HepG2 (cell line): Measurements from ENCODE around the gene VWA3A. TPM values are rescaled to one million over a fixed set of nuclear protein-coding genes. Genes with fewer than 3 reads are reported as not detected.

Experiments used
- ATF7-NPFF ChIP-seq: sonication (generic); formaldehyde crosslinking; IDR thresholded peaks from 2 replicates; pipeline ENCODE4 v1.8.1; 2023; ENCODE audit warnings: mild to moderate bottlenecking, low read depth, missing genetic modification reagents, moderate library complexity
- BATF2 ChIP-seq: sonication (generic); formaldehyde crosslinking; IDR thresholded peaks from 2 replicates; pipeline ENCODE4 v1.8.0; 2022; ENCODE audit warnings: mild to moderate bottlenecking, missing genetic modification reagents, moderate library complexity
- CREBL2 ChIP-seq: sonication (generic); formaldehyde crosslinking; IDR thresholded peaks from 2 replicates; pipeline ENCODE4 v1.8.1; 2023; ENCODE audit warnings: missing genetic modification reagents, mild to moderate bottlenecking, borderline replicate concordance
- HIVEP1 ChIP-seq: sonication (generic); formaldehyde crosslinking; IDR thresholded peaks from 2 replicates; pipeline ENCODE4 v1.4.0; 2020; ENCODE audit warnings: mild to moderate bottlenecking, missing genetic modification reagents
- MYC ChIP-seq: sonication (generic); formaldehyde crosslinking; IDR thresholded peaks from 2 replicates; pipeline ENCODE4 v1.9.0; 2021; ENCODE audit warnings: missing genetic modification reagents, borderline replicate concordance
- RORA ChIP-seq: sonication (generic); formaldehyde crosslinking; IDR thresholded peaks from 2 replicates; pipeline ENCODE4 v1.5.0; 2020; ENCODE audit warnings: mild to moderate bottlenecking, missing genetic modification reagents, moderate library complexity
- SRSF4 ChIP-seq: fragments of 200-400 bp; formaldehyde crosslinking; IDR thresholded peaks from one replicate; pipeline ENCODE4 v1.6.1; 2018; ENCODE audit warnings: mild to moderate bottlenecking, low read depth, low read length, moderate library complexity; ENCODE audit not compliant: poor library complexity, severe bottlenecking
- ZBTB4 ChIP-seq: sonication (generic); formaldehyde crosslinking; IDR thresholded peaks from 2 replicates; pipeline ENCODE4 v1.4.0; 2020; ENCODE audit warnings: missing genetic modification reagents, mild to moderate bottlenecking, borderline replicate concordance
- ZBTB44 ChIP-seq: sonication (generic); formaldehyde crosslinking; IDR thresholded peaks from 2 replicates; pipeline ENCODE4 v1.4.0; 2020; ENCODE audit warnings: missing genetic modification reagents
- ZNF275 ChIP-seq: sonication (generic); formaldehyde crosslinking; IDR thresholded peaks from 2 replicates; pipeline ENCODE4 v1.8.0; 2022; ENCODE audit warnings: missing genetic modification reagents, mild to moderate bottlenecking, inconsistent platforms, borderline replicate concordance
- ZNF337 ChIP-seq: sonication (generic); formaldehyde crosslinking; IDR thresholded peaks from 2 replicates; pipeline ENCODE4 v1.5.1; 2020; ENCODE audit warnings: missing genetic modification reagents, low read depth, mild to moderate bottlenecking, borderline replicate concordance
- ZNF652 ChIP-seq: IDR thresholded peaks from 2 replicates; pipeline ENCODE4 v1.6.1; 2016; ENCODE audit warnings: low read depth, borderline replicate concordance
- polyA plus RNA-seq, 8 experiments: library from polyadenylated mRNA; depleted of rRNA in 3 of 8; stranded (reverse) in 7 of 8; unstranded in 1 of 8; fragments of >200 nt; fragmentation: Illumina TruSeq in 4 of 8; extraction: Trizol in 4 of 8; gene quantifications; 2 replicates each; pipeline versions ENCODE4 v1.2.1 to v1.2.3, GENCODE V29; 2011 to 2016; ENCODE audit warnings: low read depth in 4 of 8, missing spikeins in 1 of 8, mixed read lengths in 1 of 8; ENCODE audit not compliant: insufficient read depth in 1 of 8
- total RNA-seq, 5 experiments: library from RNA; depleted of rRNA; stranded (reverse); fragments of >200 nt; fragmentation: Illumina TruSeq; extraction: Trizol; gene quantifications; 2 replicates each; pipeline ENCODE4 v1.2.3, GENCODE V29; 2016; ENCODE audit warnings: low read depth in 1 of 5
- TF ChIP-seq, protein P1 (sequence below): sonication (generic); formaldehyde crosslinking; IDR thresholded peaks from 2 replicates; pipeline ENCODE4 v1.9.0; 2022; ENCODE audit warnings: missing genetic modification reagents, mild to moderate bottlenecking, borderline replicate concordance

Gene VWA3A
- total and polyA plus RNA-seq, 2 of the 13 experiments (the other 11 are each of a cell fraction or from before 2014, with no cell fraction given): 0.03 to 0.07 TPM

- TF ChIP-seq ZBTB44 (CRISPR knock-in tag) (no peak), CREBL2 (CRISPR knock-in tag) (no peak), BATF2 (CRISPR knock-in tag) (no peak), HIVEP1 (CRISPR knock-in tag) (no peak), RORA (CRISPR knock-in tag) (no peak), MYC (CRISPR knock-in tag) (no peak), ZNF337 (CRISPR knock-in tag) (no peak), ZNF652 (0 out of 2 replicates have a peak, but pooled peaks have one; percentile 4), ZNF275 (CRISPR knock-in tag) (no peak), ATF7-NPFF (CRISPR knock-in tag) (0 out of 2 replicates have a peak, but pooled peaks have one; percentile 42), ZBTB4 (CRISPR knock-in tag) (no peak), SRSF4 (no peak)
- TF ChIP-seq, protein P1, sequence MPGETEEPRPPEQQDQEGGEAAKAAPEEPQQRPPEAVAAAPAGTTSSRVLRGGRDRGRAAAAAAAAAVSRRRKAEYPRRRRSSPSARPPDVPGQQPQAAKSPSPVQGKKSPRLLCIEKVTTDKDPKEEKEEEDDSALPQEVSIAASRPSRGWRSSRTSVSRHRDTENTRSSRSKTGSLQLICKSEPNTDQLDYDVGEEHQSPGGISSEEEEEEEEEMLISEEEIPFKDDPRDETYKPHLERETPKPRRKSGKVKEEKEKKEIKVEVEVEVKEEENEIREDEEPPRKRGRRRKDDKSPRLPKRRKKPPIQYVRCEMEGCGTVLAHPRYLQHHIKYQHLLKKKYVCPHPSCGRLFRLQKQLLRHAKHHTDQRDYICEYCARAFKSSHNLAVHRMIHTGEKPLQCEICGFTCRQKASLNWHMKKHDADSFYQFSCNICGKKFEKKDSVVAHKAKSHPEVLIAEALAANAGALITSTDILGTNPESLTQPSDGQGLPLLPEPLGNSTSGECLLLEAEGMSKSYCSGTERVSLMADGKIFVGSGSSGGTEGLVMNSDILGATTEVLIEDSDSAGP (CRISPR knock-in tag): 0 out of 2 replicates have a peak, but pooled peaks have one; percentile 38
These were observed 7.1 kb downstream of the VWA3A start (continued) for GRCh38 chr16:22099256-22099975.
